NCI-H187 treated with DMSO at 0.1 percent for 48 hours (cell line): ENCODE data around the gene SGPL1.

Source experiments
- DNase-seq: peaks from one replicate; lab custom pipeline; 2025; lab: John Stamatoyannopoulos, UW

Gene SGPL1

DNA sequence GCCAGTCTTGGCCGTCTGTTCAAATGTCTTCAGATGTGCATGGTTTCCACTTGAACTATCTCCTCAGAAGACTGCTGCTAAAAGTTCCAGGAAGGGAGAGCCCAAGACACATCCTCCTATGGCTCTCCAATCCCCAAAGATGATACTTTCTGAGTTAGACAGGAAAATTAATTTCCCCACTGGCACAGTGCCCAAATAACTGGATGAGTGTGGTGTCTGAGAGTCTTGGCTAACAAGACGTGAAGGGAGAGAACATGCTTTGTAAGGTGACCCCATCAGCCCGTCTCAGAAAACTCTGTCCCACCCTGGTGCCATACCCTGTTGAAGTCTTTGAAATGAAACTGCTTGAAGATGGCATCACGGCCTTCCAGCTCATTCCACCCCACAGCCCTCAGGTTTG, 69.7 kb downstream of the SGPL1 start:
- DNase-seq, result no peak

DNA sequence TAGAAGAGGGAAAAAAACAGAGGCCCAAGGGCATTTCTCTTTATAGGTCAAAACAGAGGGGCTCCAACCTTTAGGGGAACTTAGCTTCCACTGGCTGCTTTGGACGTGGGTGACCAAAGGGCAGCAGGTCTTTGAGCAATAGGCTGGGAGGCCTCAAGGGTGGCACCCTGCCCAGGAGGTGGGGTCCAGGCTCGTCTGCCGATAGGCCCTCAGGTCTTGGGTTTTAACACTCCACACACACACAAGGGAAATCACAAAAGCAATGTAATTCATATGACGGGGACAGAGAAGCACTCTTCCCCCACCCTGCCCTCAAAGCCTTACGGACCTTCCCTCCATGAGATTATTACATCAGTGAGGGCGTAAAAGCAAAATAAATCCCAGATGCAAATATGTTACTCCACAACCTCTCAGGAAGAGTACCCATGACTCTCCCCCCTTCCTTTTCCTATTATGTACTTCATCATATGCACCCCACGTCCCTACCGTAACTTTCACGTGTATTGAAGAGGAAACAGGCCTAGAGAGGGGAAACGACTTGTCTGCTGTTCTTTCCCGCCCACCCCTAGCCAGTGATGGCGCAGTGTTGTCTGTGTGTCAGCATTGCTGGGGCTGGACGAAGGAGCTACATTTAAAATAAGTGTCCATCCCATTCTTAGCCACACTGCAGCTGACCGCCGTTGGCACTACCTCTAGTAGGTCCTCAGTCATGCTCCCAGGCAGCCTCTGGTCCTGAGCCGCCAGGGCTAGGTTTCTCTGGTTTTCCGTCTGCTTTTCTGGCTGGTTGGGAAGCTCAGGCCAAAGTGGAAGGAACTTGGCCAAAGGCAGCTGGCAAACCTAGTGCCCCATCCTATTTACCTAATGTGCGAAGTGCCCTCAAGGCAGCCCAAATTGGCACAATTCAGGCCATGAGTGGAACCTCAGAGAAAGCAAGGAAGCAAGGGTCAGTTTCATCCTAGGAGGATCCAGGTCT, 70.5 kb downstream of the SGPL1 start:
- DNase-seq, result no peak

DNA sequence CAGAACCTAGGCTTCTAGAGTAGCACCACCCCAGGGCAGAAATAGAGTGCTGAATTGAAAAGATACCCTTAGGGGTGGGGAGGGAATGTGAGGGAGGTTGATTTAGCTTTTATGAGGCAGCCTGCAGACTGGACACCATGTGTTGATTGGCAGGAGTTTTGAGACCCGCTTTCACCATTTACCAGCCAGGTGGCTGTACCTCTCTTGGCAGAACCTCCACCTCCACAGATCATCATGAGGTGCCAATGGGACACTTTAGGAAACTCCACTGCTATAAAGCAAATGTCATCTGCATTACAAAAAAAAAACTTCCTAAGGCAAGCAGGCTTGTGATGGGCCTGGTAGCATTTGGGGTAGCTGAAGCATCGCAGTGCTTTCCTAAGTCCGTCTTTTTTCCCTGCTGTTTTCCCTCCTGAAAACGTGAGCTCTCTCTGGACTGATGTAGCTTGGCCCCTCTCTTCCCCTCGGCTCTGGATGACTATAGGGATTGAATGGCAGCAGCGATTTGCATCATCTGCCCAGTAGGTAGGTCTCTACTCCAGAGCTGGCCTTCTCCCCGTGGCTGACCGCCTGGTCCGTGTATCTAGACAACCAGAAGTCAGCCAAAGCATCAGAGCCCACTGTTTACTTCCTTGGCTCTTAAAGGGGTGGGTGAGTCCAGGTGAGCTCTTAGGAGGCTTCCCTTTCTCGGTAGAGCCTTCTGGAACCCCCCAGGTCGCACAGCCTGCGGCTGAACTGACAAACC, 71.3 kb downstream of the SGPL1 start:
- no peak for DNase-seq

DNA sequence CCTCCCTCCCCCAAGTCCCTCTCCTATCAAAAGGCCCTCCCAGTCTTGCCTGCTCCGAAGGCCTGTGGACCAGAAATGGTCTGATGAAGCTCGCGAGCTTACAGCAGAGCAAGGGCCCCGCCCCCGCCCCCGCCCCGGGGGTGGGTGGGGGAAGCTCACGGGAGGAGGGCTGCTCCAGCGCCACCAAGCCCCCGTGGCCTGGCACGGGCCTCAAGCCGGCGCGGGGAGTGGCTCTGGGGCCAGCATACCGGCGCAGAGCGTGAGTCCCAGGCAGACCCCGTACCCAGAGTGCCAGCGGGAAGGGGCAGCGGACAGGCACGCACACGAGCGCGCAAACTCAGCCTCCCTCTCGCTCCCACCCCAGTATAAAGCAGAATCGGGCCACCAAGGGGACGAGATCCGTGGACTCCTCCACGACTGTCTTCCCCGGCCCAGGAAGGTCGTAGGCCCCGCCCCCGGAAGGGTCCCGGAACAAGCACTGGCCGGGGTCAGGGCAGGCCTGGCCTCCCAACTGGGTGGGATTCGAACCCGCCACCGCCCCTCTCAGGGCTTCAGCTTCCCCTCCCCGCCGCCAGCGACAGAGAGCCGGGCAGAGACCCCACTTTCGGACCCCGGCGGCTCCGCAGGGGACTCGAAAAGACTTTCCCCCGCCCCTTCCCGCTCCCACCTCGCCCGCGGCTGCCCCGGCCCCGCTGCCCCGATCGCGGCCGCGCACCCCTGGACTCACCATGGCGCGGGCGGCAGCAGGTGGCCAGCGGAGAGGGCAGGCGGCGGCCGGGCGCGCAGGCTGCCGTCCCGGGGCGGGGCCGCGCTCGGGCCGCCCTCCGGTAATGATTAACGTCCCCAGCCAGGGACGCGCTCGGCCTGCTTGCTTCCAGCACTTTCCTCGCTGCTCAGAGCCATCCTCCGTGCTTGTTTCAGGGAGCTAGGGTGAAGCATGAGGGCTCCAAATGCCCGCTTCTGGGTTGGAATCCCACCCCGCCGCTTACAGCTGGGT, 72.4 kb downstream of the SGPL1 start, which contains the start of gene PCBD1:
PCBD1 (minus strand) TSS at position 762 of the 997 bp plus-strand sequence; CDS start at position 730, 32 bp downstream.
- DNase-seq, result no peak

DNA sequence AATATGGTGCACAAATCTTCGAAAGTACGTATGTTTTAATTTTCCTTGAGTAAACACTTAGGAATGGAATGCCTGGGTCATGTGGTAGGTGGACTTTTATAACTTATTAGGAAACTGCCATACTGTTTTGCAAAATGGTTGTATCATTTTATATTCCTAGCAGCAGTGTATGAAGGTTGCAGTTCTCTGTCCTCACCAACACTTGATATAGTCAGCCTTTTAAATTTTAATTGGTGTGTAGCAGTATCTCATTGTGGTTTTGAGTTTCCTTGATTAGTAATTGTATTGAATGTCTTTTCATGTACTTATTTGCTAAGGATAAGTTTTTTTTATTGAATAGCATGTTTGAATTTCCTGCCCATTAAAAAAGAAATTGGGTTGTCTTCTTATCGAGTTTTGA, 73.5 kb downstream of the SGPL1 start:
- no peak for DNase-seq

DNA sequence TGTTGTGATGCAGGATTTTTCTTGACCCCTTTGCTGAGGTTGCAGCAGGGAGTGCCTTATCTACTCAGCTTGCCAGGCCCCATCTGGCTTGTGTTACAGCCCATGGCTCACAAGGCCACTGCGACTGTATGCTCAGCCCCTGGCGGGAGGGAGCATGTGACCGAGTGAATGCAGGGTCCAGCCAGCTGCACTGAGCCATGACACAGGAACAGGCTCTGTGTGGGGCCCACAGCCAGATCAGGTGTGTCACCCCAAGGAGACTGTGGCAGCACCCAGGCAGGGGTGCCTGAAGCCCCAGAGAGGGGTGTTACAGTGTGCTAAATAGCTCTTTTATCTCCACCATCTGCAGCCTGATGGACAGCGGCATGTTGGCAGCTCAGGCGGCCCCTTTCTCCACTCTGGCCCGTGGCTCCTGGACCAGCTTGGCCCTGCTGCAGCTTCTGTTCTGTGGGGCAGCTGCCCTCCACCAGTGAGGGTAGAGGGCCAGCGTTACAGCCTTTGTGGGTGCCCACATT, 75.2 kb downstream of the SGPL1 start:
- no peak for DNase-seq

DNA sequence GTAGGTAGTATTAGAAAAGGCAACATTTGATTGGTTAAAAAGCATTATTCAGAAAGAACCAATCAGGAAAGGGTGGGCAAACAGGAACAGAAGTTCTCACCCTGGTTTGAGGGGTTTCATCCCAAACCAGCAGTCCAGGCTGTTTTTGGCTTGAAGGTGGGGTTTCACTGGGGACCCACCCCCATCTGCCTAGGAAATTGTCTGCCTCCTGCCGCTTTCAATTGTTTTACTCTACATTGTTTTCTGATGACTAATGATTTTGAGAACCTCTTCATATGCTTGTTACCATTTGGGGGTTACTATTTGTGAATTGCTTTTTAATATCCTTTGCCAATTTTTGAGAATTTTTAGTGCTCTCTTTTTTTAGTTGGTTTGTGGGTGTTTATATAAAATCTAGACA, 75.9 kb downstream of the SGPL1 start:
- DNase-seq, result no peak

DNA sequence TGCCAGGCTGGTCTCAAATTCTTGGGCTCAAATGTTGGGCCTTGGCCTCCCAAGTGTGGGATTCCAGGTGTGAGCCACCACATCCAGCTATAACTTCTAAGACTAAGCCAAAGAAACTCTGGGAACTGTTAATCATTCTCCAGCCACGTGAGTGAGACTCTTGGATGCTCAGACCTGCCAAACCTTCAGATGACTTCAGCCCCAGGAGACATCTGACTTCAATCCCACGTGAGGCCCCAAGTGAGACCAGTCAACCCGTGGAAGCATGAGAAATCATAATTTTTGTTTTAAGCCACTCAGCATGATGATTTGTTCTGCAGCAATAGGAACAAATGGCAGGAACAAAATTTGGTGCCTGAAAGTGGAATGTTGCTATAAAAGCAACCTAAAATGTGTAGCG, 76.9 kb downstream of the SGPL1 start:
- DNase-seq, result no peak

DNA sequence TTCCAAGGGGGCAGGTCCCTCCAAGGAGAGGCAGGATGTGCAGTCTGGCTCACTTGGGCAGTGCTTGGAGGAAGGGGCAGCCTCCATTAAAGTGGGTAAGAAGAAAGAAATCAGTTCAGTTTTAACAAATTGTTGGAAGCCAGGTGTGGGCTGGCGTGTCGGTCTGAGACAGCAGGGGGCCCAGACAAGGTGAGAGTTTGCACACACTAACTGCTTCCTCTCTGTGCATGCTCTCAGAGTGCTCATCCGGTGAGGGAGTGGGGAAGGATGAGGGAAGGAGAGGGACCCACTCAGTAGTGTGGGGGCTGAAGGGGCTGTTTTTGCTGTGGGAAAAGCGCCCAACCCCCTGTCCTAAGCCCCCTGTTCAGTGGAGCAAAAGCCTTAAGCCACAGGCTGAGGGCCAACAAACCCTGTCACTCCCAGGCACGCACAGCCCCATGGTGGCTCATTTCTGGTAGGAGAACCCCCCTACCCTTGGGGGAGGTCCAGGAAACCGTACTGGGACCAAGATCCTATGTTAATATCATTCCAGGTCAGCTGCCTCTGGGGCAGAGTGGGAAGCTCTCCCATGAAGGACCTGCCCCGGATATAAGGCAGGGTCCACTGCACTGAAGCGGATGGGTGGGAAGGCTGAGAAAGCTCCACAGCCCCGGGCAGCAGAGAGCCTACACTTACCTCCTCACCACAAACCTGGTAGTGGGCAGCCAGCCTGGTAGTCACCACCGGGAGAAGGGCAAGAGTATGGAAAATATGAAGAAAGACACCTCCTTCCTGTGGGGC, 77.7 kb downstream of the SGPL1 start:
- DNase-seq, result no peak

DNA sequence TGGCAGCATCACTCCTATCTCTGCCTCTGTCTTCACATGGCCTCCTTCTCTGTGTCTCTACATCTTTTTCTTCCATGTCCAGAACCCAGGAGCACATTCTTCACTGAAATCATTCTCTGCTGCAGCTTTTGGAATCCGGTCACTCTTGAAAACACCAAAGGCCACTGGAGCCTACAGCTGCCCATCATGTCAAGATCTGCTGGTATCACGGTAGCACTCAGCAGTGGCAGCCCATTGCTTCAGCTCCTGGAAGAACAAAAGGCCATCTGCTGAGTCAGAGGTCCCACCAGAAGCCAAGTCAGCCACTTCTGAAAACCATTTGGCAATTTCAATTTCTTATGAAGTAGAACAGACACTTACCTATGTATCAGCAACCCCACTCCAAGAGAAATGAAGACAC, 78.7 kb downstream of the SGPL1 start:
- DNase-seq, result no peak

DNA sequence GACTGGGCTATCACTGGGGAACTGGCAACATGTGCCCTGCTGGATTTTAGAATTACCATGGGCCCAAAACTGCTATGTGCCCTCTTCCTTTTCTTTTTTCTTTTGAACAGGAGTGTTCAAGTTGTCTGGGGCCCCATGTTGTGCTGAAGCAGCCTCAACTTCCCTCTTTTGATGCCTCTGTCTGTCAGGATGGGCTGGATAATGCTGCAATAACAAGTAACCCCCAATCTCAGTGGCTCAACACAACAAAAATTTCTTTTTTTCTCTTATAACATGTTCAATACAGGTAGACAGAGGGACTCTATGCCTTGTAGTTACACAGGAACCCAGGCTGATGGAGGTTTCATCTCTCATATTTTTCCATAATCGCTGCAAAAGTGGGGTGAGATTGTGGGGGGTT, 80.8 kb downstream of the SGPL1 start:
- no peak for DNase-seq

DNA sequence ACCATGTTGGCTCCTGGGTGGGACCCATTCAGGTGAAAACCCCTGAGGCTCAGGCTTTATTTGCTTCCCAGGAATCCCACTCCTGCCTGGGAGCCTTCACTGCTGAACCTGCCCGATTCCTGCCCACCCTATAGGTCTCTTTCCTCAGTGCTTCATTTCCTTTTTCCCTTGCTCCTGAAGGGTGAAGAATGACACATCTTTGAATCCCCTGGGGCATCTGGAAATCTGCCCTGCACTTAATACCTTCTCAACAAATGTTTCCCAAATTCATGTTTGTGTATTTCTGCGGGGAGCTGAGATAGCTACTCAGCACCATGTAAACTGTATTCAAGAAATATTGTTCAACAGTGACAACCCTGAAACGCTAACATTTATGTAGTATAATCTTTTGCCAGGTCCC, 82.9 kb downstream of the SGPL1 start:
- no peak for DNase-seq

DNA sequence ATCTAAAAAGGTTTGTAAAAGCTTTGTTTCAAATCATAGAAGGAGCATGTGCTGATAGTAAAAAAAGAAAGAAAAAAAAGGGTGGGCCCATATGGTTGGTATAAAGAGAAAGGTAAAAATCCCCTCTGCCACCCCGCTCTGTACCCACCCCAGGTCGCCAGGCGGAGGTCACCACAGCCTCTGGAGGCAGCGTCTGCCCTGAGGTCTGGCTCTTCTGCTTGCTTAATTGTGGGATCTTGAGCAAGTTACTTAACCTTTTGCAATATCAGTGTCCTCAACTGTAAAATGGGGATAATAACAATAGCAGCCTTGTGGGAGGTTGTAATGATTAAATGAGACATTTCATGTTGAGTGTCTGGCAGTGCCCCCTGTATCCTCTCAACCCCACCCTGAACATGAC, 83.3 kb downstream of the SGPL1 start:
- DNase-seq, result no peak

DNA sequence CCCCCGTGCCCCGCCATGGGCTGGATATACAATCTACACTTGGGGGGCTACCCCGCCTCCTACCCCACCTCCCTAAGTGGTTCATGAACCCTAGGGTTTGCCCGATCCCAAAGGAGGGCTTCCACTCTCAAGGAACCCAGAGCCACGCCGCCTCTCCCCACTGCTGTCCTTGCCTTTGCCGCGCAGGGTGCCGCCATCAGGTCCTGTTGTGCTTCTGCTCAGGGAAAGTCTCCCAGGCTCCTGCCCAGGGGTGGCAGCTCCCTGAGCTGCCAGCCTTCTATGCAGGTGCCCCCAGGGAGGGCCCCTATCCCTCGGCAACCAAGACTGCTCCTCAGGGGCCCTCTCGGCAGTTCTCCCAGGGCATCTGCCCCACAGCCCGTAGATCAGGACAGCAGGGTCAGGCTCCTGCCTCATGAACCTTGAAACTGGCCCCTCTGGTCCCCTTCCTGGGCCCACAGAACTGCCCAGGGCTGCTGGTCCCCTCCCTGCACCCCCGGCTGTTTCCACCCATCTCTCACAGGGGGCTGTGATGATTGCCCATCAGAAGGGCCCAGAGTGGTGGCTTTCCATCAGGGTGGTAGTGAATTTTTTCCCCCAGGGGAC, 85.6 kb downstream of the SGPL1 start:
- DNase-seq, result no peak

DNA sequence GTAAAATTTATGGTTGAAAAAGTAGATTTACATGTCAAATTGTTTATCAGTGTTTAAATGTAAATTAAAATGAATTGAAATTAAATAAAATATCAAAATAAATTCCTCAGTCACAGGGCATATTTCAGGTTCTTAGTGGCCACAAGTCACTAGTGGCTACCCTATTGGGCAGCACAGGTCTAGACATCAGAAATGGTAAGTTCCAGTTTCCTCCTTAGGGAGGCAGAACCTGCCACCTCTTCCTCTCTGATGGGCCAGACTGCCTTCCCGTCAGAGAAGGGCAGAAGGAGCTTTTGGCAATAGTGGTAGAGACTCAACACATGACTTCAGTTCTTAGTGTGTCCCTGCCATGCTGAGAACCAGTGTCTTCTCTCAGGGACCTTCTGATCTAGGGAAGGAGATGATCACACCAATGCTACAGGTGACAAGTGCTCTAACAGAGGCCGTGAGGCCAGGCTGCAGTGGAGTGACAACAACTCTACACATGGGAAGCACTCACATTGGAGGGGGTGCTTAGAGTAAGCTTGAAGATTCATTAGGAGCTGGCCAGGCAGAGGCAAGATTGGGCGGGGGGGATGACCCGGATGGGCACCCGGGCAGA, 87.0 kb downstream of the SGPL1 start:
- DNase-seq, result no peak

DNA sequence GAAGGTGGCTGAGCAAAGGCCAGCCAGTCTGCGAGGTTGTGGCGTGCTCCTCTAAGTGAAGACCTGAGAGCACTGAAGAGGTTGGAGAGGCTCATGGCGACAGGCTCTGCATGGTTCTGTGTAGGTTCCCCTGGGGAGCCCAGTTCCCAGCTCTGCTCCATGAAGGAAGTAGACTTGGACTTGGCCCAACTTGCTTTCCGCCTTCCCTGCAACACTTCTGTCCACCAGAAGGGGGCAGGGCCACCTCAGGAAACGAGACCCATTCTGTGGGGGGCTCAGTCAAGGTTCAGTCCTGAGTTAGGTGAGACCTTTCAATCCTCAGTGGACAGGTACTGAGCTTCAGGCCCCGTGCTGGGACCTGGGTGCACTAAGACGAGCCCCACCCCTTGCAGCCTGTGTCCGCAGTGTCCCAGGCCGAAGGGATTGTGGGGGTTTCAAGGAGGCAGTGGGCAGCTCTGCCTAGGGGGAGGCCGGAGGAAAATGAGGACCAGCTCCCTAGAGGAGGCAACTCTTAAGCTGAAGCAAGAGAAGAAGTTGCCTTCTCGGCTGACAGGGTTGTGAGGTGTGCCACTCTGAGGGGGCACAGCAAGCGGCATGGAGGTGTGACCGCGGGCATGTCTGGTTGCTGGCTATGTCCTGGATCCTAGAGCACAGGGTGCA, 87.6 kb downstream of the SGPL1 start:
- DNase-seq, result no peak

DNA sequence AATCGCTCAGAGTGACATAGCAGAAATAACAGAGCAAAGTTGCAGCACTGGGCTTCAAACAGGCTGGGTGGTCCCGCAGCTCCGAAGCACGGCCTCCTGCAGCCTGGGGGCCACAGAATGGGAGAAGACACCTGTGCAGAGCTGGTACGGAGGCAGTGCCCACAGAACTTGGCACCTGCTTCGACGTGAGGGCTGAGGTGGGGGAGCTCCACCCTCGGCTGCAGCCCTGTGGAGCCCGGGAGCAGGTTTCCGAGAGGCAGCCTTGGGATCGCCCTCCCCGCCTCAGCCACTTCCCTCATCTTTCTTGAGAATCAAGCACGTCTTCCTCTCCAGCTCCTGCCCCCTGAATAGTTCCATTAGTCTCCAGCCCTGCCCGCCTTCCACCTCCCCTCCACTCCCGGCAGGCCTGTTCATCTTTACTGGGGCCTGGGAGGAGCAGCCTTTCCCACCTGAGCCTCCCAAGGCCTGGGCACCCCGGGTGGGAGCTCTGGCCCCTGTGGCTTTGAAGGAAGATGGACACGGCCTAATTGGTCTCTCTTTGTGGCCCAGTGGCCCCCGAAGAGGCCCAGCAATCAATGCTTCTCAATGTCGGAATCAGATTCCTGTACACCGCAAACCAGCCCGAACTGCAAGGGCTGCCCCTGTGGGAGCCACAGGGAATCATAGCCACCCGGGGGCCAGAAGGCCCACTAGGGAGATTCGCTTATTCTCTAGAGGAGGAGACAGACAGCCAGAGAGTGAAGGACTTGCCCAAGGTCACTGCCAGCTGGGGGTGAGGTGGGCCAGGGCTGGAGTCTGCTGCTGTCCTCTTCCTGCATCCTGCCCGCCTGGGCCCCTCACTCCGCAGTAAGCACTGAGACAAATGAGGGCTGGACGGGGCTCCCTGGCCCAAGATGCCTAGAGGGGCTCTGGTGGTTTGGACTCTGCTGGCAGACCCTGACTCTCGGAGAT, 89.6 kb downstream of the SGPL1 start:
- no peak for DNase-seq

DNA sequence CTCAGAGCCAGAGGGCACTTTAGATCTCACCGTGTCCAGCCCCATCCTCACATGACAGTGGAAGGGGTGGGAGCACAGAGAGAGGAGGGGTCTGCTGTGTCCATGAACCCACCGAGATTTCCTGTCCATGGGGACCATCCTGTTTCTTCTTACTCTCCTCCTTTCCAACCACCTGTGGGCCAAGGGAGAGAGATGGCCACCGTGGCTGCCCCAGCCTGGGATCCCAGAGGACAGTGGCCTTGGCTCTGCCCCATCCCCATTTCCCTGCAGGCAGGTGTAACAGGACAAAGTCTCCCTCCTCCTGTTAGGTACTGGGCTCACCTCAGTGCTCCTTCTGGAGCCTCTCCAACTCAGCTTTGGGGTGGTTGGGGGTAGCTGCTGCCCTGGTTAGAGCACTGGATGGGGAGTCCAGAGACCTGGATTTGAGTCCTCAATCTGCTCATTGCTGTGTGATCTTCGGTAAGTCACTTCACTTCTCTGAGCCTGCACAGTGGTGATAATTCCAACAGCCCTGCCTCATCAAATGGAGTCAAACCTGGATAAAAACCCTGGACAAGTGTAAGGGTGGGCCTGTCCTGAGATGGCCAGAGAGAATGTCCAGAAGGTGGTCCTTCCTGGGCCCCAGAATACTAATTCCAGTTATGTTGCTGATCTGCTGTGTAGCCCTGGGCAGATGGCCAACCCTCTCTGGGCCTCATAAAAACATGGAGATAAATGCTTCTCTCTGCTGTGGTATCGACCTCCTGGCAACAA, 90.5 kb downstream of the SGPL1 start:
- no peak for DNase-seq
